H1 (cell line): Measurements from ENCODE around the gene HCK. TPM values are rescaled to one million over a fixed set of nuclear protein-coding genes. Genes with fewer than 3 reads are reported as not detected.

Source experiments
- CTCF ChIA-PET: fragments of 300-600 bp; sonication (Branson Sonifier 250); formaldehyde crosslinking; loops from one replicate; lab custom pipeline; 2021; ENCODE audit not compliant: partially characterized antibody; lab: Charles Lee
- POLR2A ChIA-PET: fragments of 300-600 bp; sonication (Branson Sonifier 250); formaldehyde crosslinking; loops from one replicate; lab custom pipeline; 2021; ENCODE audit warnings: inconsistent platforms; ENCODE audit not compliant: partially characterized antibody; lab: Charles Lee
- DNase-seq, 2 experiments: peaks; one replicate each; pipeline versions ENCODE4 v3.0.0 to v3.0.0-alpha.2; 2010 to 2022; ENCODE audit warnings: low spot score in 2 of 2, low read depth in 1 of 2, mixed read lengths in 1 of 2
- FAIRE-seq: peaks from 2 replicates; lab custom pipeline; 2011; peaks lifted over from hg19 to GRCh38; lab: Jason Lieb, UNC
- H2AFZ ChIP-seq: 2 replicates; pipeline ENCODE4 v1.8.1; 2012; ENCODE audit warnings: low read length, inconsistent platforms
- H2AK5ac ChIP-seq: 2 replicates; pipeline ENCODE4 v1.6.1; 2013; ENCODE audit warnings: low read depth, low read length
- H2BK120ac ChIP-seq: replicated peaks from 2 replicates; pipeline ENCODE3; 2013; ENCODE audit warnings: low read depth, low read length, inconsistent platforms
- H2BK12ac ChIP-seq: 2 replicates; pipeline ENCODE4 v1.6.1; 2013; ENCODE audit warnings: low read depth, low read length
- H2BK15ac ChIP-seq: 2 replicates; pipeline ENCODE4 v1.6.1; 2013; ENCODE audit warnings: low read length
- H2BK20ac ChIP-seq: 2 replicates; pipeline ENCODE4 v1.6.1; 2013; ENCODE audit warnings: low read length
- H2BK5ac ChIP-seq: 2 replicates; pipeline ENCODE4 v1.6.1; 2013; ENCODE audit warnings: low read depth, low read length
- H3K14ac ChIP-seq: 2 replicates; pipeline ENCODE4 v1.6.1; 2013; ENCODE audit warnings: inconsistent platforms; ENCODE audit not compliant: insufficient read length
- H3K18ac ChIP-seq: 2 replicates; pipeline ENCODE4 v1.6.1; 2013; ENCODE audit warnings: low read length; ENCODE audit errors: extremely low read depth
- H3K23ac ChIP-seq: 2 replicates; pipeline ENCODE4 v1.6.1; 2013; ENCODE audit warnings: inconsistent platforms; ENCODE audit not compliant: insufficient read length
- H3K23me2 ChIP-seq: 2 replicates; pipeline ENCODE4 v1.6.1; 2013; ENCODE audit warnings: low read depth, low read length
- H3K27ac ChIP-seq: 2 replicates; pipeline ENCODE4 v1.6.1; 2011; ENCODE audit warnings: low read depth, low read length, inconsistent platforms
- H3K27me3 ChIP-seq, 4 experiments: replicated peaks in 1 of 4; 1 replicate in 1 of 4; 2 replicates in 3 of 4; pipeline versions ENCODE4 v1.6.1 to v1.8.1; 2011 to 2013; ENCODE audit warnings: low read length in 3 of 4, mild to moderate bottlenecking in 3 of 4, inconsistent platforms in 2 of 4, mixed read lengths in 2 of 4, moderate library complexity in 1 of 4; ENCODE audit not compliant: control insufficient read depth in 3 of 4, insufficient read depth in 3 of 4; ENCODE audit errors: extremely low read depth in 1 of 4
- H3K36me3 ChIP-seq, 4 experiments: 2 replicates each; pipeline versions ENCODE4 v1.6.1 to v1.8.1; 2011 to 2013; ENCODE audit warnings: mild to moderate bottlenecking in 4 of 4, low read length in 3 of 4, moderate library complexity in 2 of 4, control low read depth in 1 of 4, inconsistent platforms in 1 of 4; ENCODE audit not compliant: insufficient read depth in 4 of 4, control insufficient read depth in 2 of 4
- H3K4ac ChIP-seq: replicated peaks from 2 replicates; pipeline ENCODE3; 2013; ENCODE audit warnings: low read length, low read depth, mixed read lengths, inconsistent platforms; ENCODE audit not compliant: insufficient read length
- H3K4me1 ChIP-seq, 4 experiments: replicated peaks in 1 of 4; 1 replicate in 1 of 4; 2 replicates in 3 of 4; pipeline versions ENCODE4 v1.6.1 to v1.8.1; 2011 to 2013; ENCODE audit warnings: low read length in 3 of 4, inconsistent platforms in 2 of 4, mixed read lengths in 1 of 4; ENCODE audit not compliant: insufficient read depth in 4 of 4, control insufficient read depth in 3 of 4
- H3K4me2 ChIP-seq, 2 experiments: 2 replicates each; pipeline versions ENCODE4 v1.6.1 to v1.8.1; 2011 to 2013; ENCODE audit warnings: low read depth in 2 of 2, low read length in 2 of 2, control low read depth in 1 of 2, inconsistent platforms in 1 of 2, mild to moderate bottlenecking in 1 of 2; ENCODE audit not compliant: insufficient read depth in 1 of 2
- H3K4me3 ChIP-seq, 4 experiments: fragments of 200-600, 300-600 bp in 1 of 4; sonication (generic), shearing (Covaris generic), sonication (Bioruptor Twin) in 1 of 4; 2 replicates each; pipeline versions ENCODE4 v1.5.1 to v1.8.1; 2011 to 2016; ENCODE audit warnings: low read length in 4 of 4, low read depth in 3 of 4, control low read depth in 2 of 4, inconsistent platforms in 2 of 4, mild to moderate bottlenecking in 2 of 4, mixed read lengths in 1 of 4, moderate library complexity in 1 of 4; ENCODE audit not compliant: insufficient read depth in 2 of 4; ENCODE audit errors: extremely low read depth in 1 of 4
- H3K56ac ChIP-seq: replicated peaks from 2 replicates; pipeline ENCODE3; 2013; ENCODE audit warnings: low read depth, mild to moderate bottlenecking, mixed read lengths, low read length, inconsistent platforms; ENCODE audit not compliant: insufficient read length
- H3K79me1 ChIP-seq: 2 replicates; pipeline ENCODE4 v1.6.1; 2013; ENCODE audit warnings: low read depth, low read length, control low read depth
- H3K79me2 ChIP-seq, 2 experiments: 2 replicates each; pipeline versions ENCODE4 v1.6.1 to v1.8.1; 2012 to 2013; ENCODE audit warnings: low read length in 2 of 2, mild to moderate bottlenecking in 2 of 2, inconsistent platforms in 1 of 2; ENCODE audit not compliant: insufficient read depth in 2 of 2, control insufficient read depth in 1 of 2
- H3K9ac ChIP-seq, 4 experiments: replicated peaks in 1 of 4; 1 replicate in 1 of 4; 2 replicates in 3 of 4; pipeline versions ENCODE4 v1.6.1 to v1.8.1; 2011 to 2013; ENCODE audit warnings: low read depth in 3 of 4, low read length in 3 of 4, control low read depth in 2 of 4, mild to moderate bottlenecking in 2 of 4, moderate library complexity in 2 of 4, inconsistent platforms in 1 of 4; ENCODE audit errors: extremely low read depth in 1 of 4
- H3K9me3 ChIP-seq, 2 experiments: 2 replicates each; pipeline versions ENCODE4 v1.6.1 to v1.8.1; 2012 to 2013; ENCODE audit warnings: mild to moderate bottlenecking in 2 of 2, moderate library complexity in 2 of 2, control low read depth in 1 of 2, inconsistent platforms in 1 of 2, low read depth in 1 of 2, low read length in 1 of 2, mixed read lengths in 1 of 2; ENCODE audit not compliant: insufficient read depth in 2 of 2
- H4K20me1 ChIP-seq, 2 experiments: replicated peaks in 1 of 2; 2 replicates each; pipeline versions ENCODE3 to v1.8.1; 2011 to 2013; ENCODE audit warnings: inconsistent platforms in 2 of 2, low read length in 2 of 2, mild to moderate bottlenecking in 1 of 2; ENCODE audit not compliant: insufficient read depth in 2 of 2, control insufficient read depth in 1 of 2
- H4K5ac ChIP-seq: 2 replicates; pipeline ENCODE4 v1.6.1; 2013; ENCODE audit warnings: low read length, low read depth, mixed read lengths, inconsistent platforms; ENCODE audit not compliant: insufficient read length
- H4K8ac ChIP-seq: 2 replicates; pipeline ENCODE4 v1.8.0; 2013; ENCODE audit warnings: mild to moderate bottlenecking, moderate library complexity, low read length, inconsistent platforms; ENCODE audit not compliant: insufficient read depth; ENCODE audit errors: extremely low read depth
- H4K91ac ChIP-seq: replicated peaks from 2 replicates; pipeline ENCODE3; 2013; ENCODE audit warnings: low read length, mixed read lengths, inconsistent platforms; ENCODE audit not compliant: insufficient read length
- CHD2 ChIP-seq: IDR thresholded peaks from 2 replicates; pipeline ENCODE4 v1.6.1; 2012; ENCODE audit warnings: low read length, improper control_type of control experiment
- MAFK ChIP-seq: IDR thresholded peaks from 2 replicates; pipeline ENCODE4 v1.6.1; 2012; ENCODE audit warnings: low read depth, mild to moderate bottlenecking, improper control_type of control experiment, low read length
- NRF1 ChIP-seq: IDR thresholded peaks from 2 replicates; pipeline ENCODE4 v1.6.1; 2011; ENCODE audit warnings: mild to moderate bottlenecking, low read depth, low read length, improper control_type of control experiment
- WGBS, 2 experiments: shearing (Covaris generic) in 1 of 2; methylation state at CpG; one replicate each; pipeline versions ENCODE4 v1.1.6 to v1.1.7; 2013 to 2015; ENCODE audit warnings: low lambda C conversion rate in 2 of 2, mixed read lengths in 2 of 2, inconsistent platforms in 1 of 2, low coverage in 1 of 2, missing lambda C conversion rate in 1 of 2; ENCODE audit not compliant: insufficient replicate concordance in 2 of 2, insufficient coverage in 1 of 2, insufficient read length in 1 of 2; ENCODE audit errors: extremely low coverage in 1 of 2, missing lambda C conversion rate in 1 of 2; 5-methylcytosine and 5-hydroxymethylcytosine counted together
- polyA plus RNA-seq, 7 experiments: library from polyadenylated mRNA; depleted of rRNA in 3 of 7; stranded (reverse) in 5 of 7; unstranded in 2 of 7; fragments of >200 nt in 5 of 7; fragments of 200-250 nt in 2 of 7; gene quantifications; 1 replicate in 5 of 7; 2 replicates in 1 of 7; 4 replicates in 1 of 7; pipeline versions ENCODE4 v1.2.1 to v1.2.3, GENCODE V29; 2011 to 2013; ENCODE audit warnings: missing spikeins in 2 of 7, mixed read lengths in 2 of 7
- total RNA-seq: library from RNA; stranded (reverse); fragmentation: NEBNext Ultra II Directional; extraction: Animal tissue kit (Norgen Biotek cat#: 25700); gene quantifications from 2 replicates; pipeline ENCODE4 v1.2.1, GENCODE V29; 2021
- TF ChIP-seq, protein P1 (sequence below): IDR thresholded peaks from 2 replicates; pipeline ENCODE4 v1.6.1; 2011; ENCODE audit warnings: low read depth, mild to moderate bottlenecking, low read length; ENCODE audit not compliant: insufficient read depth
- TF ChIP-seq, protein P2 (sequence below): IDR thresholded peaks from 2 replicates; pipeline ENCODE4 v1.6.1; 2011; ENCODE audit warnings: low read length, improper control_type of control experiment

Gene HCK
- total and polyA plus RNA-seq, 2 of the 8 experiments (the other 6 are each of a cell fraction or from before 2014, with no cell fraction given): 0.37 to 4.3 TPM

DNA sequence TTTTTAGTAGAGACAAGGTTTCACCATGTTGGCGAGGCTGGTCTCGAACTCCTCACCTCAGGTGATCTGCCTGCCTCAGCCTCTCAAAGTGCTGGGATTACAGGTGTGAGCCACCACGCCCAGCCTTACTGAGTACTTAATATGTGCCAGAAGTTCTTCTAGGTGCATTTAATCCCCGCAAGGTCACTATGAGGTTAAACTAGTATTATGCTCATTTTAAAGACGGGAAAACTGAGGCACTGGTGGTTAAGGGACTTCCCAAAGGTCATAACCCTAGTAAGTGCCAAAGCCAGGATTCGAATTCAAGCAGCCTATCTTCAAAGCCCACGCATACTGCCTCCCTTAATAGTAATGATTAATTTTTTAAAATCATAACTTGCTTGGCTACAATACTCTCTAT lies 42.5 kb upstream of the HCK start:
- no peak overlapping the region for H3K4ac ChIP-seq
- no peak overlapping the region for H3K27ac ChIP-seq
- no peaks in the 10 kb centered on the region for H3K79me1 ChIP-seq
- H3K14ac ChIP-seq: no peak overlapping the region
- no peak overlapping the region for H2AK5ac ChIP-seq
- H2BK12ac ChIP-seq: no peak overlapping the region
- H3K4me2 ChIP-seq: no peak overlapping the region
- H4K8ac ChIP-seq: no peak overlapping the region
- no peak overlapping the region for H3K4me3 ChIP-seq
- H2BK15ac ChIP-seq: peak overlapping the region; percentile 61; the same call in 1 of the 2 replicates
- ChIA-PET CTCF (interaction anchor here (2.0 kb wide), 1 partner anchor 23 kb away, joined by 5 read pairs; no protein-coding TSS in a partner anchor), POLR2A (no interaction called here)
- no peaks in the 10 kb centered on the region for H3K9me3 ChIP-seq
- no peak overlapping the region for H2BK20ac ChIP-seq
- H3K27me3 ChIP-seq: no peaks in the 10 kb centered on the region
- no peaks in the 10 kb centered on the region for H3K36me3 ChIP-seq
- no peak overlapping the region for H3K56ac ChIP-seq
- FAIRE-seq (no peak), DNase-seq (no peak)
- no peak overlapping the region for H3K9ac ChIP-seq
- TF ChIP-seq, protein P1, sequence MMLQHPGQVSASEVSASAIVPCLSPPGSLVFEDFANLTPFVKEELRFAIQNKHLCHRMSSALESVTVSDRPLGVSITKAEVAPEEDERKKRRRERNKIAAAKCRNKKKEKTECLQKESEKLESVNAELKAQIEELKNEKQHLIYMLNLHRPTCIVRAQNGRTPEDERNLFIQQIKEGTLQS: no peak
- TF ChIP-seq, protein P2, sequence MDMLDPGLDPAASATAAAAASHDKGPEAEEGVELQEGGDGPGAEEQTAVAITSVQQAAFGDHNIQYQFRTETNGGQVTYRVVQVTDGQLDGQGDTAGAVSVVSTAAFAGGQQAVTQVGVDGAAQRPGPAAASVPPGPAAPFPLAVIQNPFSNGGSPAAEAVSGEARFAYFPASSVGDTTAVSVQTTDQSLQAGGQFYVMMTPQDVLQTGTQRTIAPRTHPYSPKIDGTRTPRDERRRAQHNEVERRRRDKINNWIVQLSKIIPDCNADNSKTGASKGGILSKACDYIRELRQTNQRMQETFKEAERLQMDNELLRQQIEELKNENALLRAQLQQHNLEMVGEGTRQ: no peak
- no peak for TF ChIP-seq NRF1
- TF ChIP-seq CHD2: no peak
- no peak for TF ChIP-seq MAFK
- H3K23ac ChIP-seq: no peak overlapping the region
- H2BK5ac ChIP-seq: no peak overlapping the region
- H4K5ac ChIP-seq: no peak overlapping the region
- no peaks in the 10 kb centered on the region for H3K79me2 ChIP-seq
- H2BK120ac ChIP-seq: no peak overlapping the region
- no peak overlapping the region for H2AFZ ChIP-seq
- no peak overlapping the region for H4K91ac ChIP-seq
- H4K20me1 ChIP-seq: no peaks in the 10 kb centered on the region
- peaks cover 19 to 25% (median 22%) of the 10 kb centered on the region in 4 experiments for H3K4me1 ChIP-seq
- peaks cover 2% of the 10 kb centered on the region; the same call in 1 of the 2 replicates for H3K23me2 ChIP-seq
- WGBS, 2 experiments: 88% methylated on average over 7 of the region's 7 CpGs; no CpG with 5 or more reads in 1 of the 2 experiments
- H3K18ac ChIP-seq: no peak overlapping the region
